ENCODE measurements around the gene CER1.
A peak's percentile ranks its signal among the peaks of the same experiment; 100 is the strongest.

Gene CER1, protein sequence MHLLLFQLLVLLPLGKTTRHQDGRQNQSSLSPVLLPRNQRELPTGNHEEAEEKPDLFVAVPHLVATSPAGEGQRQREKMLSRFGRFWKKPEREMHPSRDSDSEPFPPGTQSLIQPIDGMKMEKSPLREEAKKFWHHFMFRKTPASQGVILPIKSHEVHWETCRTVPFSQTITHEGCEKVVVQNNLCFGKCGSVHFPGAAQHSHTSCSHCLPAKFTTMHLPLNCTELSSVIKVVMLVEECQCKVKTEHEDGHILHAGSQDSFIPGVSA

DNA sequence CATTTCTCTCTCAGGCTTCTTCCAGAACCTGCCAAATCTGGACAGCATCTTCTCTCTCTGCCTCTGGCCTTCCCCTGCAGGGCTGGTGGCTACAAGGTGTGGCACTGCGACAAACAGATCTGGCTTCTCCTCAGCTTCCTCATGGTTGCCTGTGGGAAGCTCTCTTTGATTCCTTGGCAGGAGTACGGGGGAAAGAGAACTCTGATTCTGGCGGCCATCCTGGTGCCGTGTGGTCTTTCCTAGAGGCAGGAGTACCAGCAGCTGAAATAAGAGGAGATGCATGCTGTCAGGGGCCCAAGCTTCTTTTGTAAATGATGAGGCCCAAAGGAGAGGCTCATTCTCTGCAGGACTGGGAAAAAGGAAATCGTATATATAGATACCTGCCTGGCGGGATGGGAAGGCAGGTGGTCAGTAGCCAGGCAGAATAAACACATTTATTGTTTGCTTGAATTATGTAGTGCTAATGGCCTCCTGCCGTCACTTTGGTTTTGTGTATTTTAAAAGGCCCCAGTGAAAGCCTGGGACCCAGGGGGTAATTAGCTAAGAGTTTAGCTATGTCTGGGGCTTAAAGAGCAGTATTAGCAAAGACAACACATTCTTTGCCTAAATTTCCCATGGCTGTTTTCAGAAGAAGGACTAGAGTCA lies at the start of gene CER1:
TSS of gene CER1 (minus strand) at position 343 of the 645 bp plus-strand sequence. CDS start at position 282, 61 bp downstream.
- no peak for DNase-seq

DNA sequence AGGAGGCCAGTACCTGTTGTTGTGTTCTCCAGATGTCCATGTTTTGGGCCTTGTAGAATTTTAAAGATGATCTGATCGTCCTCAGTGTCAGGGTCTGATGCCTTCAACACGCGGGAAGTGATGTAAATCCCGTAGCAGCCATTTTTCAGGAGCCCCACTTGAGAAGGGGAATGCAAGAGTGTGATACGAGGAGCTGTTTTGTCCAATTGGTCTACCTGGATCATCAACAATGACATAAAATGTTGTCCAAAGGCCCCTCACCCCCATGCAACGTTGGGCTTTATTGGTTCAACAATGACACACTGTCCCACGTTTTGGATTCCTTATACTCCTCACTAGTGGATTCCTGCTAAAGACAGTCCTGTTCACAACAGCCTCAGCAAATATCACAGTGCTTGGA lies 48.1 kb upstream of the CER1 start:
- DNase-seq, result no peak

DNA sequence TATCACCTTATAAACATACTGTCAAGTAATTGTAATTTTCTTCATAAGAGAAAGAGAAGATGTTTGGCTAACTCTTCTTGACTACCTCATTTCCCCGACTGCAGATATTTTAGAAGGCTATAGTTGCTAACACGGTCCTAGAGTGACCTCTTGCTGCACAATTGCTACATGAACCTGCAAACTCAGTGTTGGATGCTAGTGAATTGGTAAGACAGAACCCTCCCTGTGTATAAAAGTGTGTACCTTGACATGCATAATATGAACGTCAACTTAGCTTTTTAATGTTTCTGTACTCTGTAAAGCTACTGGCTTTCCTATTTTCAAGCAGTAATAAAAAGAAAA lies 46.7 kb upstream of the CER1 start:
- DNase-seq, result no peak

DNA sequence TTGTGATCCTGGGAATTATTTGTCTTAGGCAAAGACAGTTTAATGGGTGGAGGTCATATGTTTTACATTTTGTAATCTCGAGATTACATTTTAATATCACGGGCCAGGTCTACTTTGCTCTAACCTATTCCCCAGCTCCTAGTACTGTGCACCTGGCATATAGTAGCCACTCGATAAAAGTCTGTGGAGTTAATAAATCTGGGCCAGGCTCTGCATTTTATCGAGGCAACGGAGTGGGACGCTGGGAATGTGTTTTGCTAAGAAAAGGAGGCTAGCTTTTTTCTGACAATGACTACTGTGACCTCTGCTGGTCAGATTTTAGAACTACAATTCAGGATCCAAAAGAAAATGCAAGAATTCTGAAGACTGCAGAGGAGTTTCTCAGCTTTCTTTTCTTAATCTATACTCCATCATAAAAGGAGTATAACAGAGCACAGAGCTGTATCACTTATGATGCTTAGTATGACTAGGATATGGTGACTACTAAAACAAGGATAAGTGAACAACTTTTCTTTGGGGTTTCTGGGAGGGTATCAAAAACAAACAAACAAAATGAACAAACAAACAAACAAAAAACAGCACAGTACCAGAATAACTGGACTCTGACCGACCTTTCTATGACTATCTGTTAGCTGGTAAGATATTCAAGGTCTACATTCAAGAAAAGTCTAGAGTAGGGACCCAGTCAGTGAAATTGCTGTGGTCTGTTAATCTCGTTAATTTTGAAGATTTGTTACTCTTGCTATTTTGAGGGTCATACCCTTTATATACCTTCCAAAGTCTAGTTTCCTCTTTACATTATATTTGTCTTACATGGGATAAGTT lies 46.1 kb upstream of the CER1 start:
- DNase-seq, result peak; percentile 4

DNA sequence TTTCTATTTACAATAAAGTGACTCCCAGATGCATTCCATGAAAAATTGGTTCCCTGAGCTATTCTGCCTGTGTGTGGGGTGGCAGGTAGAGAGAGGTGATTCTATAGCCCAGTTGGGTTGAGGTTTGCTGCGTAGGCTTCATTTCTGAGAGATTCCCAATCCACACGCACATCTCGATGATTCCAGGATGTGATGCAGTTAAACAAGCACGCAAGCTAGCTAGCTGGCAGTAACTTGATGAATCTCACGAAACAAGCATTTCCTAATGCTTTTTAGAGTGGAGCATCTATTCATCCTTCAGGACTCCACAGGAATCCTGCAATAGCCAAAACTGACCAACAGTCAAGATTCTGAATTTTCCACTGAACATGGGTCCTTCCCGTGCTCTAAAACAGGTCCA lies 43.8 kb upstream of the CER1 start:
- no peak for DNase-seq

DNA sequence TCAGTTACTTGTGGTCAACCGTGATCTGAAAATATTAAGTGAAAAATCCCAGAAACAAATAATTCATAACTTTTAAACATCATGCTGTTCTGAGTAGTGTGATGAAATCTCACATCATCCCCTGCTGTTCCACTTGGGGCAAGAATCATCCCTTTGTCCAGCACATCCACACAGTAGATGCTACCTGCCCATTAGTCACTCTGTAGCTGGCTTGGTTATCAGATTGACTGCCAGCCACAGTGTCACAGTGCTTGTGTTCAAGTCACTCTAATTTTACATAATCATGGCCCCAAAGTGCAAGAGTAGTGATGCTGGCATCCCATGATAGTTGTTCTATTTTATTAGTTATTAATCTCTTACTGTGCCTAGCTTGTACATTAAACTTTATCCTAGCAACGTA lies 39.1 kb upstream of the CER1 start:
- no peak for DNase-seq

DNA sequence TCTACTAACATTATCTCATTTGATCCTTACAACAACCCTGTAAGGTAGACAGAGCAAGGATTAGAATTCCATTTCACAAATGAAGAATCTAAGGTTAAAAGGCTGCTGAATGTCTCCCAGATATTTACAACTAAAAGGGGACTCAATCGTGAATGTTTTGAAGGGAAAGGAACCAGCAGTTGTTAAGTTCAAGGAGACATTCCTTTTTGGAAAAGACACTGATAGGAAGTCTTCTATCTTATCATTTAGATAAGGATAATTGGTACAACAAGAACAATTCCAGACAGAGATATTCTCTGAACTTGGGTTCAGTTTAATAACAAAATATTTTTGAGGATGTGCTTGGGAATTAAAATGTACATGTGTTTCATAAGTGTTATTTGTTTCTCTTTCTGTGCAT lies 37.5 kb upstream of the CER1 start:
- DNase-seq, result no peak

DNA sequence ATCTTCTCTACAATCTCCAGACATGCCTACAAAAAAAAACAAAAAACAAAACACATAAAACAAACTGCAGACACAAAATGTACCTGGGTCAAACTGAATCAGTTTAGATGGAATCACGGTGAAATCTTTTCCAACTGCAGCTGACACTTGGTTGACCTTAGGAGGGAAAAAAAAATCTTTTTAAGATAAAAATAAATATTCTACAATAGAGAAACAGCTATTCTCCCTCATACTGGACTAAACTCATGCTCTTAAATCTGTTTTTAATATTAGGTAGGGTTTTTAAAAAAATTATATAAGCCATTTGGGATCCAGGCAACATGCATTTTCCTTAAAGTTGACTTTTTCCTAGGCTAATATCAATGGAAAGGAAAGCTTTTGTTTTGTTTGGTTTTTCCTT lies 33.8 kb upstream of the CER1 start:
- DNase-seq, result no peak

DNA sequence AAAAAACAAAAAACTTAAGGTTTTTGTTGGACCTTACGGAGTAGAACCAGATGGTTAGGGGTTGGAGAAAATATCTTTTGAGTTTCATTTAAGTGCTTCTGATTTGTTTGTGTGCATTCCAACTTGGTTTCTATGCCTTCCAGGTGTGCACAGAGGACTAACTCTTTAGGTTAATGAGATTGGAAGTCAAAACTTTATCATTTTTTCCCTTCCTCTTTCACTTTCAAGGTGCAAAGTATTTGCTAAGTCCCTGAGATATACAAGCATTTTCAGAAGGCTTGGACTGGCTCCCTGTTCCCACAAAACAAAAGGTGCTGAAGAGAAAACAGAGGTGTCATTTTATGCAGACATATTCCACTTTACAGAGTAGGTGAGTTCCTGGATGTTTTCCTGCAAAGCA lies 30.3 kb upstream of the CER1 start:
- no peak for DNase-seq

DNA sequence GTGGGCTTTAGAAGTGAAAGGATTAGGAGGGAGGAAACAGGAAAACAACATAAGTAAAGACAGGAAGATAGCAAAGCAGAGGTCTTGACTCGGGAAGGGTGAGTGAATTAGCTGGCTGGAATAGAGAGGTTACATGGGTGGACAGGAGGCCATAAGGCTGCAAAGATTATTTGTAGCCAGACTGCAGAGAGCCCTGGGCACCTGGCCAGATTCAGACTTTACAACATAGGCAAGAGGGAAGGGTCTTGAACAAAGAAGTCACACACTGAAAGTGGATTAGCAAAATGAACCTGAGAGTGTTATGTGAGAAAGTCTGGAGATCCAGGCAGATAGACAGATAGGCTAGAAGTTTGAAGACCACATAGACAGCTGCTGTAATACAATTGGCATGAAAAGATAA lies 29.7 kb upstream of the CER1 start:
- no peak for DNase-seq

DNA sequence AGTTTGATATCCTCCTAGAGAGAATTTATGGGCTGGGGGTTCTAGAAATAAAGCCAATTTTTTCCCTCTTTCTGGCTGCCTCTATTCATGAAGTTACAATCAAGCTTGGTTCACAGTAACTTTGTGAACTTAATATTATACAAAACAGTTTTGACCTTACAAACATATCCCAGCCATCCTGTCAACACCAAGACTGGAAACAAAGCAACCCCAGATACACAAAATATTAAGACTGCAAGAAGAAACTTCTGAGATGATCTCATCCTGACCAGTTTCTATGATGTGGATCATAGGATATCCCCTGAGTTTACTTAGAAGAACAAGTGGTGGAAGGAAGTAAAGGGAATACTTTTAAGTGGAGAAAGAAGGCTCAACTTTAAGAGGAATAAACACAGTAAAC lies 28.3 kb upstream of the CER1 start:
- no peak for DNase-seq

DNA sequence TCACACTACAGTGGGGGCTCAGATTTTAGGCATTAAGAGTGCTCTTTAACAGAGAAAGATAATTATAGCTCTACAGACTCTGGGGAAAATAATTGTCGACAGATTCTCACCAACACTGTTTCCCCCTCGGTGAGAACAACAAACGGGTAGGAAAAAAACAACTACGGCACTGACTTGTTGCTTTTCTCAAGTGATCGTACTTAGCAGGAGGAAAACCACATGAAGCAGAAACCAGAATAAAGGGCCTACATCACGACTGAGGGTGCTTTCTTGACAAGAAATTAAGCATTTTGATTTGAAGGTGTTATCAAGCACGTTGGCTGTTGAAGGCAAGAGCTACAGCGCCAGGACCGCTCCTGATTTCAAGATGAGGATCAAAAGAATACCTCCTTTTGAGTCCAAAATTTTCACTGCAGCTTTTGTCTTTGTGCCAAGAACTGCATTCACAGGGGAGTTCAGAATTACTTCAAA lies 27.2 kb upstream of the CER1 start:
- DNase-seq, result no peak

DNA sequence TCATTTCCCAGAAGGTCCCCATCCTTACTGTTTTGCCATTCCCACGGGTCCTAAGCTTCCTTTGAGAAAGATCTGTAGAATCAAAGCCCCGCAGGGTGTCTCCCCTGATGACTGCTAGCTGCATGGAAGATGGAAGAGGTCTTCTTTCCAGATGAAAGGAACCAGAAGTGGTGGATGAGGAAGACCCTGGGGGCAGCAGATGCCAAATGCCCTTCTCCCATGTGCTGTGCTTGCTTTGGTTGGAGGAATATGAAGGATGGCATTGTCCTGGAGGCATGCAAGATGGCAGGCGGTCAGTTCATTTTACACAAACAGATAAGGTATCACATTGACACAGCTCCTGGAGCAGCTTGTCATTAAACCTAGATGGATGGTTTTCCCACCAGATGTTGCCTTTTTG lies 25.8 kb upstream of the CER1 start:
- DNase-seq, result no peak

DNA sequence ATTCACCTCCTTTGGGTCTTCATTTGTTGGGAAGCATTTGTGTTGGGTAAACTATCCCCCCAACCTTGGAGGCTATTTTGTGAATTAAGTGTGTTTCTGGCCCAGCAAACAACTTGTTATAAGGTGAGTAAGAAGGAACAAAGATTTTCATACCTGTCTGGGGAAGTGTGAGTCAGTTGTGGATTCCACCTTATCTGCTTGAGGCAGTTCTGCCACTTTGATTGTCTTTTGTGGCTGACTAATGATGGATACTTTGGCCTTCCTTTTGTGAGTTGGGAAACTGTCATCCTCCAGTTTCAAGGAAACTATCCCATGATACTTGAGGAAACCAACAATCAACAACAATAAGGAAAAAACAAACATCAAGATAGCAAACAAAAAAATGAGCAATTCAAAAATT lies 24.6 kb upstream of the CER1 start:
- no peak for DNase-seq

DNA sequence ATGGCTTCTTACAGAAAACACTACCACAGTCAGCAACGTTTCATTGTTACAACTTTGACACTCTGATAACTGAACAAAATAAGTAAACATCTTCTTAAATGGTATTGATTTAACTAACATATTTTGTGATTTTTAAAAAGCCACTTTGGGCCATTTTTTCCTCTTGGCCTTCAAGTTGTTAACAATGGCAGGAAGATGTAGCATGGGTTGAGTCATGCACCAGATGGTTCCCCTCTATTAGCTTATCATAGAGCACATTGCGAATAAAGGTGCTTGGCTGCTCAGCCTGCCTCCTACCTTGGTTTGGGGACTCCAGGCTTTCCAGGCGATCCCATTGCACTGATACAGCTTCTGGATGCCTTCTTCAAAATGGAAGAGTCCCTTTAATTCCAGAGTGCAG lies 24.1 kb upstream of the CER1 start:
- DNase-seq, result no peak

DNA sequence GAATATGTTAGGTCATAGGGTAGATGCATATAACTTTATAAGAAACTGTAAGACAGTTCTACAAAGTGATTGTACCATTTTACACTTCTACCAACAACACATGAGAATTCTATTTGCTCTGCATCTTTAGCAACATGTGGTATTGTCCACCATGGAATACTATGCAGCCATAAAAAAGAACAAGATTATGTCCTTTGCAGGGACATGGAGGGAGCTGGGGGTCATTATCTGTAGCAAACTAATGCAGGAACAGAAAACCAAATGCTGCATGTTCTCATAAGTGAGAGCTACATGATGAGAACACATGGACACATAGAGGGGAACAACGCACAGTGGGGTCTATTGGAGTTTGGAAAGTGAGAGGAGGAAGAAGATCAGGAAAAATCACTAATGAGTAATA lies 22.2 kb upstream of the CER1 start:
- no peak for DNase-seq

DNA sequence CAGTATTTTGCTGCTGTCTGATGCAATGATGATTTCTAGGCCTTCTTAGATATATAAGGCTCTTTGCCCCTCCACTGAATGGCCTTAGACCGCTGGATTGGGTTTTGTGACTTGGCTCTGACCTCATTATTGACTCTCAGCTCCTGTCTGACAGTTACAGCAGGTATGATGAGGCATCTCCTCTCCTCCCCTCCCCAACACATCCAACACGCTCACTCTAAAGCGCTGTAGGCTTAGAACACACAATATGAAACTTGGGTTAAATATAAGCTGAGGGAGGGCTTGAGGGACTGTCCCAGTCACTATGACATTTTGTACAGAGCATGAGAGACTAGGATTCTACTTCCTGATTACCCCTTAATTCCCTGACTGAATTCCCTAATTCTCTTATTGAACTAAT lies 18.8 kb upstream of the CER1 start:
- DNase-seq, result no peak

DNA sequence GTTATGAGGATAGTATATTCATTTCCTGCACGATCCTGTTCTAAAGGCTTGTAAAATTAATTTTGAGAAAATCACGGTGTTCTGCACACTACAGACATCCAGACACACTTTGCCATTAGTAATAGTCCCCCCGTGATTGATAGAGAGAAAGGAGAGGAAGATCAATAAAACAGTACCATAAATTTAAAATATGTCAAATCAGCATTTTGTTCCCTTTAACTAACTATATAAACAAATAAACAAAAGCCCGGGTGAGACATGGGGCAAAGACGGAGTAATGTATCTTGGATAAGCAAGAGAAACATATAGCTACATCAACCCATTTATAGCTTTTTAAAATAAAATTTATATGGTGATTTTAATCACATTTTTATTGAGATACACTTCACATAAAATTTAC lies 10.6 kb upstream of the CER1 start:
- no peak for DNase-seq

DNA sequence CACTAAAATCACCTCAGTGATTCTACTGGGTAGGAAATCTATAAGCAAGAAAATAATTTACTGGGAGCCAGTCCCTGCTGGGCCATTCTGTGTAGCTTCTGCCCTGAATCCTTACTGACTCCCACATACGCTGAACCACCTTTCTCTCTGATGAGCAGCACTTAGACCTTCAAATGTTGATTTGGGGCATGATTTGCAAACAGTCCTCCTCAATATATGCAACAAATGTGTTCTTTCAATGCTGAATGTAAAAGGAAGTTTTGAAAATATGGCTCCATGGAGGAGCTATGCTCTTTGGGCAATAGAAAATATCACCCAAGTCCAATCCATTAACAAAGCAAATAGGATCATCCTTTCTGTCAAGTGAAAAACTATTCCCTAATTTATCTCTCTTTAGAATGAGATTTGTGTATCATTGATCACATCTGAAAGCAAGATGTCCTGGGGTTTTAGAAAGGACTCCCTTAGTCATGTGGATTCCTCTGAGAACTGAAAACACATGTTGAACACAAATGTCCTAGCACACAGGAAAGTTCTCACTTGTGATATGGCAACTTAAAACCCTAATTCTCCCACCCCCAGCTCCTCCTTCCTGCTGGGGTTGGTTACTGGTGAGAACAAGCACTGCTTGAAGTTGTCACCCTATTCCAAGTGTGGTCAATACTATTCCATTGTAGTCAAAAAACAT lies 8.9 kb upstream of the CER1 start:
- no peak for DNase-seq

DNA sequence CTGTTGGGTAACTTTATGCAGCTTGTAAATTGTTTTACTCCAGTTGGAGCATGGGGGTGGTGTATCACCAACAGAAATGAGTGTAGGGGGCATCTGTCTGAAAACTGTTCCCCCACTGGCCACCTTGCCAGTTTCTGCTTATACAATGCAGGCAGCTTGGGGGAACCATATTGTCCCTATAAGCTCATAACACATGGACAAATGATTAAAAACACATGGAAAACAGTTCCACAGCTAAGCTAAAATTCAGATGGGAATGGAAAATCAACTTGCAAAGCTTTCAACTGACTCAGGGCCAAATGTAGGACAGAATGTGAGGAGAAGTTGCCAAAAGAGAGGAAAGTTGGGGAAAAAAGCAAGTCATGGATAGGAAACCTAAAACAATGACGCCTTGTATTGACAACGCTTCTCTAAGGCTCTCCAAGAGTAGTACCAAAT lies 7.9 kb upstream of the CER1 start:
- no peak for DNase-seq

DNA sequence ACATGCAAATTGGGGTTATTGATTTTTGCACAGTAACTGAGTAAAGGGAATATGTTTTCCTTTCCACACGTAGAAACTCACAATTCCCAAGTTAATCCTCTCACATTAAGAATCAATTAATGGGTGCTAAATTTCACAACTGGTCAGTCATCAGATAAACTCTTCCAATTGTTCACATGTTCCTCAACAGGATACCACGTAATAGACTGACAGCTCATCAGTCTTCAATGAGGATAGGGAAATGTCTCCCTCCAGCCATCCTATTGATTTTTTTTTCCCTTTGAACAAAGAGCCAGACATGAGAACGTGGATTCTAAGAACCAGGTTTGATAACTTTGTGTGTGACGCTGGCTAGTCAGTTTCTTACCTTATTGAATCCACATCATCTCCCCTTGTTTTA lies 768 bp upstream of the CER1 start:
- DNase-seq, result no peak

DNA sequence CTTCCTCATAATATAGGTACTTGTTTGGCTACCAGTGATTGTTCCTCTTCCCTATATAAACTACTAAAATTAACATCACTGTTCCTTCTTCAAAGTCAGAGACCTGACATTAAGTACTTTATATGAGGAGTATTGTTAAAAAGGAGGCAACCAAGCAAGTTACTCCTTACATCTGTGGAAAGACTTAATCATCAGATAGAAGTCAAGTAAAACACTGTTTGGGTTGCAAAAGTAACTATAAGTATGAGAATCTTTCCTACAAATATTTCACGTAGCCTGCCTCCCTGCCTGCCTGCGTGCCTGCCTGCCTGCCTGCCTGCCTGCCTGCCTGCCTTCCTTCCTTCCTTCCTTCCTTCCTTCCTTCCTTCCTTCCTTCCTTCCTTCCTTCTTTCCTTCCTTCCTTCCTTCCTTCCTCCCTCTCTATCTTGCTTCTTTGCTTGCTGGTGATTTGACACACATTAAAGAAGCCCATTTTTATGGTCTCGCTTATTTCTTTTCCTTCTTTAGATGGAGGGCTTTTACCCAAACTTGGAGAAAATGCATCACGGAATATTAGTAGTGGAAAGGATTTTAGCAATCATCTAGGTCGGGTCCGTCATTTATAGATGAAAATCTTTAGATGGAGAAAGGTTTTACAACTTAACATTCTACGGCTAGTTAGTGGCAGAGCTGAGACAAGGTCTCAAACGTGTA lies 3.2 kb downstream of the CER1 start:
- DNase-seq, result no peak

DNA sequence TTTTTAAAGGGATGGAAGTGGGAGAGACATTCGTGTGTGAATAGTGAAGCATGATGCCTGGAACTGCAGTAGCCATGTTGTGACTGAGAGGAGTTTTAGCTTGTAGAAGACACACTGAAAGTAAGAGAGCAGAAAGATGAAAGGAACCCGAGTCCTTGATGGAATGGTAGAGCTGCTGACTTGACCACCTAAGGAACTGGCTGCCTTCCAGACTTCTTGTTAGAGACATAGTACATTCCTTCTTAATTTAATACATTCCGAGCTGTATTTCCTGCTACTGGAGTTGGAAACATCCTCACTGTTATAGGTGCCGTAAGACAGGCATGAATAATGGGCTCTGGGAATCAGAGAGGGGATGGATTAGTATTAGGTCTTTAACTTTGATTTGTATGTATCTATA lies 7.4 kb downstream of the CER1 start:
- DNase-seq, result no peak
